GM12891 (cell line): ENCODE results near the gene ZCWPW2.

ENCODE experiments used
- POLR2A ChIP-seq: IDR thresholded peaks from 2 replicates; pipeline ENCODE4 v1.6.1; 2011; ENCODE audit warnings: low read depth, low read length, control low read depth
- POLR2AphosphoS5 ChIP-seq: IDR thresholded peaks from 2 replicates; pipeline ENCODE4 v1.6.1; 2011; ENCODE audit warnings: low read depth, low read length, control low read depth
- TAF1 ChIP-seq: IDR thresholded peaks from 2 replicates; pipeline ENCODE4 v1.6.1; 2011; ENCODE audit warnings: low read depth, low read length, control low read depth

DNA sequence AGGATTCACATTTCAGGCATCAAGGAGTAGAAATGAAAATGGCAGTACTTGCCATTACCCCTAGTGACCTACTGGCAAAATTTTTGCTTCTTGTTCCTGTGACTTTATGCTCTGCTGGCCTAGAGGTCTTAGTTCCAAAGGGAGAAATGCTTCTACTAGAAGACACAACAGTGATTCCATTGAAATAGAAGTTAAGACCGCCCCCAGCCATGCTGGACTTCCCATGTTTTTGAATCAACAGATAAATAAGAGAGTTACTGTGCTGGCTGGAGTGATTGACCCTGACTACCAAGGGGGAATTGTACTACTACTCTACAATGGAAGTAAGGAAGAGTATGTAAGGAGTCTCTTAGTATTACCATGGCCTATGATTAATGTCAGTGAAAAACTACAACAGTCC is 196.3 kb downstream of the ZCWPW2 start:
- TF ChIP-seq POLR2A = no peak
- TF ChIP-seq POLR2AphosphoS5 = no peak
- TF ChIP-seq TAF1 = no peak
